Activated CD4-positive, alpha-beta T cell treated with anti-CD3 and anti-CD28 coated beads for 1 hour (primary cell): ENCODE measurements around the gene CD6.

Experiments
- DNase-seq: peaks from one replicate; pipeline ENCODE4 v3.0.0-alpha.2; 2020

Gene CD6

DNA sequence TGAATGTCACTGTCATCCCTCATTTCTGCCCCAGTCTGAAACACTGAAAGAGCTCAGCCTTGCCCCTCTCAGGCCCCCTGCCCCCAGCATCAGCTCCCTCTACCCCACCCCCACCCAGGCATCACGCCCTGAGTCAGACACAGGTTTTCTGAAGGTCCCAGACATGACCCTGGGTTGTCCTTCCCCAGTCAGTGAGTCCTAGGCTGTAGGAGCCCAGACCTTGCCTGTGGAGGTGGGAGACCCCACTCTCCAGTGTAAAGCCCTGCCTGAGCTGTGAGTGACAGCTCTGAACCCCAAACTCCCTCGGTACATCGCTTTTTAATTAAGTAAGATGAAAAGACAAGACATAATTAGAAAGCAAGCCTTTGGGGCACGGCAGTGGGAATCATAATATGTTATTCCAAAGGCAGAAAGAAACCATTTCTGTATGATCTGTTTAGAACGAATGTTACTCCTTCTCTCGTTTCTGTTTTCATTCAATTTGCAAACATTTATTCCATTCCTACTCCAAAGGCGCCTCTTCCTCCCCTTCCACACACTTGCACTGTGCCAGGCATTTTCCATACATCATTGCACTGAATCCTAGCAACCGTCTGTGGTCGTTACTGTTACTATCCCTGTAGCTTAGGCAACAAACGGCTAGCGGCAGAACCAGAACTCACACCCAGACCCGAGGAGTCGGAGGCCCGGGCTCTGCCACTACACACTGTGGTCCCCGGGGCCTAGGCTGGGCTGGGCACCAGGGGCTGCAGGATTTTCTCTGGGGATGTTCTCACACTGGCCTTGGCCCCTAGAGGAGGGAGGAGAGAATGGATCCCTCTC, 63.4 kb downstream of the CD6 start:
- no peak for DNase-seq

DNA sequence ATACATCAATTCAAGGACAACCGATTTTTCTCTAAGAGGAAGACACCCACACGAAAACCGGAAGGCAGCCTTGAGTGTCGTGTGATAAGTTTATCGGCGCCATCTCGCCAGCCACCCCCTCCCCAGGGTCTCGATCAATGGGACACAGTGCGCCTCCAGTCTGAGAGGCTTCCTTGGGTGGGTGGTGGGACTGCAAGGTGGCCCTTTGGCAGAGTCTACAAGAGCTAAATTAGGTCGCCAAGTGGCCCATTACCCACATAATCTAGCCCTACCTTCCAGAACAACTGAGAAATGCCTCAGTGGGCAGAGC, 64.0 kb downstream of the CD6 start:
- DNase-seq = no peak

DNA sequence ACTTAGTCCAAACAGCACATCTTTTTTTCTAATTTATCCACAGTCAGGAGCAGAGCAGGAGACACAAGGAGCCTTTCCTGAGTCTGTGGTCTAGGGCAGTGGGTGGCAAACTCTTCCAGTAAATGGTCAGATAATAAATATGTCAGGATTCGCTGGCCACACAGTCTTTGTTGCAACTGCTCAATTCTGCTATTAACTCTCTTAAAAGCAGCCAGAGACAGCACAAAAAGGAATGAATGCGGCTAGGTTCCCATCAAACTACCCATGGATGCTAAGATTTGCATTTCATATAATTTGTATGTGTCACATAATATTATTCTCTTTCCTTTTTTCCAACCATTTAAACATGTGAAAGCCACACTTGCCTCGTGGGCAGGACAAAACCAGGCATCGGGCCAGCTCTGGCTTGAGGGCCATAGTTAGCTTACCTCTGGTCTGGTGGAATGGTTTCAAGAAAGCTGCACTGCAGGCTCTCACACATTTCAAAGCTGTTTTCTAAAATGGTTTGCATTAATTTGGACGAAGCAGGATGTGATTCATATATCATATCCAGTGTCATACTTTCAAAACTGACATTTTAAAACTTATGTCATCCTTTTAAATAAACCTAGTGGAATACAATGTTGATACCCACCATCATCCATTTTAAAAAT, 66.1 kb downstream of the CD6 start:
- no peak for DNase-seq

DNA sequence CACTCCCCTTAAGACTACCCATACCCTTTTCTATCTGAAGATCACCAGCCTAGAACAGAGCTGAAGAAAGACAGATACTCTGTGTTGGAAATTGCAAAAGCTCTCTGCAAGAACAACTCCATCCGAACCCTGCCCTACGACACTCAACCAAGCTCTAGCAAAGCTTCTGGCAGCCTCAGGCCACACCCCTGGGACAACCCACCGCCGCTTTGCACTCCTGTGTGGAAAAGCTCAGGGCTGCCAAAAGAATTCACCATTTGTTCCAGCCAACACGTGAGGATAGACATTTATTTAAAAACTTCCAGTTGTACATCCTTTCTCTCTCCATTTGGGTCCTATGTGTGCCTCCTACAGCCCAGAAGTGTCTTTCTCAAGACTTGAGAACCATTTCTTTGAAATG, 68.4 kb downstream of the CD6 start:
- DNase-seq = no peak

DNA sequence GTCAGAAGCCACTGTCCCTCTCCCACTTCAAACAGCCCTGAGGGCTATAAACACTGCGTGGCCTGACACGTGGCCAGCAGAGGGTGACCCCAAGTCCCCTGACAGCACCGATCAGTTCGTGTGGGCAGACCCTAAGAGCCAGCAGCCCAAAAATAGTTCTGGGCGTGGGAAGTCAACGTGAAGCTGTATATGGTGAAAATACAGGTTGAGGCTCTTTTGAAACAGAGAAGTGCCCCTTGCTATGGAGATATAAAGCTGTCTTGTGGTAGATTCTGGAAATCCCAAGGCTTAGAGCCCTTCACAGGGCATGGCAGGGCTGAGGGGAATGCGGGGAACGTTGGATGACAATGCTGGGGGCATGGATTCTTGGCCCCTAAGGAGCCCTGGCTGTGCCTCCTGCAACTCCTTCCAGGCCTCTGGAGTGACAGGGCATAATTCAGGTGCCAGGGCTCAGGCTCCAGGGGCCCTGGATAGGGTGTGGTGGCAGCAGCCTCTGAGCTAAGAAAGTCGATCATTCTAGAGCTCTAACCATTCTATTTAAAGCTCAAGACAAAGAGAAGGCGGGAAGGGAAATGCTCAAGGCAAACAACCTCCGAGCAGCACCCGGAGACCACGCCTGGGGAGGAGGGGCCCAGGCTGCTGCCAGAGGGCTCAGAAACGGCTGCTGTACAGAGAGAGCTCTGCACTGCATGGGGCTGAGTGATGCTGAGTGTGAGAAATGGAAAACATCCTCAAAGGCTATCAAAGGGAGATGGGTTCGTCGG, 70.5 kb downstream of the CD6 start:
- DNase-seq = peak; percentile 80

DNA sequence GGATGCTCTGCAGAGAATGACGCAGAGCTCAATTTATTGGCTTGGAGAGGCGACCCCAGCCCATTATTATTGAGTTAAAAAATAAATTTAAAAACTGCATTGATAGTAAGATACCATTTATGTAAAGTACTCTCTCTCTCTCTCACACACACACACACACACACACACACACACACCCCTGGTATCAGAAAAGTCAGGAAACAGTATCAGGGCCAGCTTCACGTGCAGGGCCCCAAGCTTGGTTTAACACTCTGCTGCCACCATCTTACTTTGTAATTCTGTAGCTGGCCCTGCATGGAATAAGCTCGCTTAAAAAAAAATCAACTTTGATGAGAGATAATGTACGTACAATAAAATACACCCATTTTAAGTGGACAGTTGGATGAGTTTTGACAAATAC, 71.1 kb downstream of the CD6 start:
- no peak for DNase-seq

DNA sequence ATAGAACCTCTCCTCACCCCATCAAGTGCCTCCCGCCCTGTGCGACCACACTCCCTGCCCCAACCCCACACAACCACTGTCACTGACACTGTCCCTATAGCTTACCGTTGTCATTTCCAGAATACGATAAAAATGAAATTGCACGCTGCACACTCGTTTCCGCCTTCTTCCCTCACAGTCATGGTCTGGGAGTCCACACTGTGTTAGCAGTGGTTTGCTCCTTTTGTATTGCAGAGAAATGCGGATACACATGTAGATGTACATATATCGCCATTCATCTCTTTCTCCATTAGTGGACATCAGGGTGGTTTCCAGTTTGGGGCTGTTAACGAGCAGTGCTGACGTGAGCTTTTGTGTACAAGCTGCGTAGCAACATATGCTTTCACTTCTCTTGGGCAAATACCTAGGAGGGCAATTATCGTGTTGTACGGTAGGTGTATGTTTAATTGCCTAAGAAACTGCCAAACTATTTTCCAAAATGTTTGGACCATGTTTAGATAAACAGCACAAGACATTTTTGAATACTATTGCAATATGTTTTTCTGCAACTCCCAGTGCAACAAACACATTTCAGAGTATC, 71.6 kb downstream of the CD6 start:
- DNase-seq = no peak

DNA sequence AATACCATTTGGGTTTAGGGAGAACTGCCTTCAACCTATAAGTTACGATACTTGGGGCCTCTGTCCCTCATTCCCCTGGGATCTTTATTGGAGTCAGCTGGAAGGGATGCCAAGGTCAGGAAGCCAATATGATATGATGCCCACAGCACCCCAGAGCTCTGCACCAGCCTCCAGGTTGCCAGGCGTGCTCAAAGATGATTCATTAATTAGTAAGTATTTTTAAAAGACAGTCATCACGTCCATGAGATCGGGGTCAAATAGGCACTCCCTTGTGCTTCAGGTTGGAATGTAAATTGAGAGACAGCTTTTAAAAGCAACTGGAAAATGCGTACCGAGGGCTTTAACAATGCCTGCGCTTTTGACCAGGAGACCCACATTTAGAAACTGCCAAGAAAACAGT, 73.8 kb downstream of the CD6 start:
- no peak for DNase-seq

DNA sequence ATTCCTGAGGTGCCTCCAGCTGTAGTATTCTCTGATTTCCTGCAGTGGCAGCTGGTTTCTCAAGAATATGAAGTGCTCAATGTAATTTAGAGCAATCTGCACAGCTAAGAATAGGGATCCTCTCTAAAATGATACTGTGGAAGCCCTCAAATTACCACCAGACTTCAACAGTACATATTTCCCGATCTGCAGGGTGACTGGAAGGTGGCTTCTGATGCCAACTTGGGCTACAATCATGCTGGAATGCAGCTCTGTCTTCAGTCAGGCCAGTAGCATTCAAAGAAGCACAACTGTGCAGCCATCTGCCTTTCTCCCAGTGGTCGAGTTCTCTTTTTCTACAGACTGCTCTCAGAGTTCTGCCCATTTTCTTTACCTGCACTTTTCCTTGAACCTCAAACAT, 75.4 kb downstream of the CD6 start:
- DNase-seq = no peak

DNA sequence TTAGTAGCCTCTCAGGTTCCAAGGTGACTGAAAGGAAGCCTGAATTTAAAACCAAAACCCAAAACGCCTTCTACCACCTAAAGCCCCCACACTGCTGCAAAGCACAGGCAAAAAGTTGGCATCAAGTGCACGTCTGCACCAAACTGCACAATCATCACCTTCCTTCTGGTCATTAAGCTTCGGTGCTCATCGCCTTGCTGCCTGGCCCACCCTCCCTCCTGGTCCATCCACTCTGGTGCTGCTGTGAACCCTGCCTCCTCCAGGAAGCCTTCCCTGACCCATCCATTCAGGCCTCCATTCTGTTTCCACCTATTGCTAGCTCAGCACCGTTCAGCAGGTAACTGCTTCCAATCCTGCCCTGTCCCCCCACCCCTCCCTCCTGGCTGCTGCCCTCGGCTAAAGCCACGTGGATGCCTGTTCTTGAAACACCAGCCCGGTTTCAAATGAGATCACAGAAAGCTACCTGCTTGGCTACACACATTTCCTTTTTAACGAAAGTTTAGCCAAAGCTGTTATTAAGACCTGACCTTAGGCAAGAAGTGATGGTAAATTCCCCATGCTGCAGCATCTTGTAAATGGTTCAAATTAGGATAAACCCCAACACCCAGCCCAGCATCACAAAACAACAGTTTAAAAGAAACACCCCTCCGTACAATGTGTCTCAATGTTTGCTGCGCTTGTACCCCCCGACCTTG, 77.0 kb downstream of the CD6 start:
- DNase-seq = no peak

DNA sequence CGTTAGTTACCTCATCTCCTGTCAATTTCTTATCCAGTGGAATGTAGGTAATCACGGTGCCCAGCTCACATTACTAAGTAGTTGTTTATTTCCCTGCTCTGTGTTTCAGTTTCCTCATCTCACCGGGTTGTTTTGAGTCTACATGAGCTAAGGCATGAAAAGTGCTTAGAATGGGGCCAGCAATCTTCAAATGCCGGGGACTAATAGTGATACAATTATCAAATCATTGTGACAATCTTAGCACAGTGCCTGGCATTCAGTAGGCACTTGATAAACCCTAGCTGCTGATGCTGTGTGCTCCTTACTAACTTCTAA, 77.5 kb downstream of the CD6 start:
- no peak for DNase-seq

DNA sequence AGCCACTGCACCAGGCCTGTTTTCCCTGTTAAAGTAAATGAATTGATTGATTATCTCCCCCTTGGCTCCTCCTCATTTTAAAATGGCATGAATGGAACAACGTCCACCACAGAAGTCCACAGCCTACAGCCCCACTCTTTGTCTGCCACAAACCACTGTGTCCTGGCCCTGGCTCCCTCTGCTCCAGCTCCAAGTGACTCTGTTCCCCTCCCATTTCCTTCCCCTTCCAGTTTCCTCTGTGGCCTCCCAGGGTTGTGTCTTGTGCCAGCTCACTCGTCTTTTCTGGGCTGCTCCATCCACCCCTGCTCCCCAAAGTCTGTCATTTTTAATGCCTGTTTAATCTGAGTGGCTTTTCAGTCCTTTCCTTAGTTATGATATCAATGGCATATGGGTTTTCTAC, 78.4 kb downstream of the CD6 start:
- DNase-seq = no peak

DNA sequence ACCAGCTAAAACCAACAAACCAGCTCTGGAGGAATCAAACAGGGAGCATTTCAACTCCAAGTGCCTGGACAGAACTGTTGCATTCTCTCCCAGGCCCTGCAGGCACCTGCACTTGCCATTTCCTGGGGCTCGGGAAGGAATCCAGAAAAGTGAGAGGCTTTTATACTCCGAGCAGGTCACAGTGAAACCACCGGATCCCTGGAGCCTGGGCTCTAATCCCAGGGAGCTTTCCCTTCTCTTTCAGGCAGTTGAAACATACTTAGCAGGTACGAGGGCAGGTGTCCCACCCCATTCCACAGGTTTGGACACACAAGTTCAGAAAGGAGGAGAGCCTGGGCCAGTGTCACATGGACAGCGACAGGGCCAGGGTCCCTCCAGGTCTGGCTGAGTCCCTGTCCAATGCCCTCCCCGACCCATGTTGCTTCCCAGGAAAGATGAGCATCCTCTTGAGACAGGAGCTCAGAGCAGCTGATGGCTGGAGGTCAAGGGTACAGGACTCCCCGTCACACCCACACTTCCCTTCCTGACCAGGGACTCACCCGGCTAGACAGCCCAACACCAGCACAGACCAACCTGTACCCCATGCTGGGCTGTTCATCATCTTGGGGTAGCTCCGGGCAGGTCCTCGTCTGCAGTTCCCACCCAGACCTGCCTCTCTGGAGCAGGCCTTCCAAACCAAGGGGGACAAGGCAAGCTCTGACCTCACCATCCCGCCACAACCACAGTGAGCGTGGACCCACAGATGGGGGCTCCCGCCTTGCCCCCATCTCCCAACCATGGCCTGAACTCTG, 80.9 kb downstream of the CD6 start:
- DNase-seq = no peak

DNA sequence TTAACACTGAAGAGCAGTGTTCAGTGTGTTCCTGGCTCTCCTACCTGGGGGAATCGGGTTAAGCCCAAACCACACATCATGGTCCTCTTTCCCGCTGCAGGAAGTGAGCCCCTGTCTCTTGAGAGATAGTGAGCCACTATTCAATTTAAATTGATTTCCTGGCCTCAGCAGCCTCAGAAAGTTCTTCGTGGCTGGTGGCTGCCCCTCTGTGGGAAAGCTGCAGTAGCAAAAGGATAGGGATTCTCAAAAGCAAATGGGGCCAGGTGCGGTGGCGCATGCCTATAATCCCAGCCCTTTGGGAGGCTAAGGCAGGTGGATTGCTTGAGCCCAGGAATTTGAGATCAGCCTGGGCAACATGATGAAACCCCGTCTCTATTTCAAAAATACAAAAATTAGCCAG, 81.7 kb downstream of the CD6 start:
- no peak for DNase-seq

DNA sequence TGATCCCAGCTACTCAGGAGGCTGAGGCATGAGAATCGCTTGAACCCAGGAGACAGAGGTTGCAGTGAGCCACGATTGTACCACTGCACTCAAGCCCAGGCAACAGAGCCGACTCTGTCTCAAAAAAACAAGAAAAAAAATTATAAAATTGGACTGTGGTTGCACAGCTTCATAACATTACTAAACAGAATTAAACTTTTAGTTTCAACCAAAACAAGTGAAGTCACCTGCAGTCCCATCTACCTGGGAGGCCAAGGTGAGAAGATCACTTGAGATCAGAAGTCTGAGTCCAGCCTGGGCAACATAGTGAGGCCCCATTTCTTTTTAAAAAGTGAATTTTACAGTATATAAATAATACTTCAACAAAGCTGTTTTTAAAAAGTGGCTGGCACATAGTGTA, 83.0 kb downstream of the CD6 start:
- no peak for DNase-seq

DNA sequence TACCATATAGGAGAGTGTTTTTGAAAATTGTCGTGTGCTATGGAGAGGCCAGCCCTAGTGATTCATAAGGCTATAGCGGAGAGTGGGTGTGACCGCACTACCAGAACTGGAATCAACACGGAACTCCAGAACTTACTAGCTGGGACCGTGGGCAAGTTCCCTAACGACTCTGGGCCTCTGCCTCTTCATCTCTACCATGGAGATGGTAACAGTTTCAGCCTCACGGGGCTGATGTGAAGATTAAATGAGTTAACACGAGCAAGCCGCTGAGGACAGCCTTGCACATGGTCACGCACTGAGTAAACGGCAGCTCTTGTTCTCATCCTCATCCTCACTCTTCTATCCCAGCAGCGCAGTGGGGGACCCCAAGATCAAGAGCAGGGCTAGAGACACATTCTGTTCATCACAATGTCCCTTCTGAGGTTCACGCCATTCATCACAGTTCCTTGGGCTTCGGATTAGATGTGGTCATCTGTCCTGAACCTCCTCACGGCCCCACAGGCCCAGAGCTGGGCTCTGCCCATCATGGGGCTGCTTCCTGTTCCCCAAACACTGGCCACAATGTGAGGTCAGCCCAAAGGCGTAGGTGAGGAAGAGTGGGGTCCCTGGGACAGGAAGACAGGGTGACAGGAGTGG, 83.6 kb downstream of the CD6 start:
- no peak for DNase-seq

DNA sequence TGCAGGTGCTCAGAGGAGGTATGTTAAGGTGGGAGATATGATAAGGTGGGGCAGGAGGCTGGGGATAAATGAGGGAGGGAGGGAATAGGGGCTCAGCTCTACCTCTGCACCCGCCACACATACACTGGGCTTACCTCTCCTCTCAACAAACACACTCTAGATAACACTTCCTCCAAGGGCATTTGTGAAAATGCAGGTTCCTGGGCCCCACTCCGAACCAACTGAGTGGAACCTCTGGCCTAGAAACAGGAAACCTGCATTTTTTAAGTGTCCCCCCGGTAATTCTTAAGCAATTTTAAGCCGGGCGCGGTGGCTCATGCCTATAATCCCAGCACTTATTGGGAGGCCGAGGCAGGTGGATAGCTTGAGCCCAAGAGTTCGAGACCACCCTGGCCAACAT, 84.3 kb downstream of the CD6 start:
- DNase-seq = no peak

DNA sequence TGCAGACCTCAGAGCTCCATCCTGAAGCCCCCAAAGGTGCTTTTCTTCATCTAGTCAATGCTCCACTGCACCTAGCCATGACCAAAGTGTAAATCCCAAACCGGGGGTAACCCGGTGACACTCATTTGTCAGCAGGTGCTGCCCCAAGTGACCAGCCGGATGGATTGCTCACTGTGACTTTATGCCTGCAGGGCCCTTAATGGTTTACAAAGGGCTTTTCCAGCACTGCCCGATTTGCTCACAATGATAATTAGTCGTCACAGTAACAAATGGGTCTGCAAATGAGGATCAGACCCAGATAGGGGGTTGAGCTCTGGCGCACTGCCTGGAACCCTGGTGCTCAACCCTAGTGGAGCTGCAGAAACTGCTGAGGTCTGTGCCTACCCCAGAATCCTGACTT, 85.1 kb downstream of the CD6 start:
- DNase-seq = no peak

DNA sequence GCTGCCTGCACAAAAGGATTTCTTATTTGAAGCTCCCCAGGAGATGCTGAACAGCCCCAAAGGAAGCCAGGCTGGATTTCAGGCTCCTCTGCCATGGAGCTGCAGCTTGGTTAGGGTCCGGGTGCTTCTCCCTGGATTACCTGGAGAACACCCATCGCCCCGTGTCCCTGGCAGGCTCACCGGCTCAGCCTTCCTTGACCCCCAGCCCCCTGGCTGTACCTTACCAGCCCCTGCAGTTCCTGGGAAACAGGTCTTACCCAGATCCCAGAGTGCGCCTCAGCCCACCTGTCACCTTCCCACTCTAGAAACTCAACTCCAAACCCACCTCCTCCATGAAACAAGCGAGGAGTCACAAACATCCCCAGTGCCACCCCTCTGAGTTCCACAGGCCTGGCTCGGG, 85.5 kb downstream of the CD6 start:
- no peak for DNase-seq

DNA sequence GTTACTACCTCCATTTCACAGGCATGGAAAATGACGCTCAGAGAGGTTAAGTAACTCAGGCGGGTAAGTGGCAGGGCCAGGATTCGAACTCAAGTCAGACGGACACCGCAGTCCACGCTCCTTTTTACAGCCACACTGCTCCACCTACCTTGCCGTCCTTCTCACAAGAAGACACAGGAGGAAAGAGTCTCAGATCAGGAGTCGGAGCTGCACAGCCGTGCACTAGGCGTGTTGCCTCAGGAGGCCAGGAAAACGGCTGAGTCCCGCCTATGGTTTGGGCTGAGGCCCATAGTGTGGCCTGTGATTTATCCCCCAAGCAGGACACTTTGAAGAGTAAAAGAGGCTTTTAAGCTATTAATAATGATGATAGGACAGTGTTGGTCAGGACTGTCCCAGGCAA, 86.1 kb downstream of the CD6 start:
- DNase-seq = no peak

DNA sequence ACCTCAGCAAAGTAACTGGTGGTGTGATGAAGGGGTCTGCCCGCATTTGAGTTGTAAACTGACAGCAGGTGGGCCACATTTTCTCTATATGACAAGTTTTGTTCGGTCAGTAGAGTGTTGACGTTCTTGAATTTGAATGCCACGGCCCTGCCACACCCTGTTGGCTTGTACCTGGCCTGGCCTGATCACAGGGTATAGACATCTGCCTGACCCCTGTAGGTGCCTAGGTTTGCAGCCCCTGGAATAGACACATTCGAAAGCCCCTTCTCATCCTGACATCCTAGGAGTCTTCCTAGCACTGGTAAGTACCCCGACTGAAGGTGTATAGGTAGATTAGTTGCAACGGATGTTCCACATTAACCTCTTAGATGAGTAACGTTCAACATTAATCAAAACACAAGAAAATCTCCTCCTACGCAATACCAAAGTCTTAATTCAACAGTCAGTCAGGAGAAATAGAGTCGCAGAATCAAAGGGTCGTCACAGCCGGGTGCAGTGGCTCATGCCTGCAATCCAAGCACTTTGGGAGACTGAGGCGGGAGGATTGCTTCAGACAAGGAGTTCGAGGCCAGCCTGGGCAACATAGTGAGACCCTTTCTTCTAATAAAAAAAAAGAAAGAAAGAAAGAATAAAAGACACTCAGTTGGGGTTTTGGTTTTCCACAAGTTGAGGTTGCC, 87.2 kb downstream of the CD6 start:
- no peak for DNase-seq
